Adrenal gland (tissue), 12 donors: Measurements from ENCODE around the gene PDE2A. TPM values are rescaled to one million over a fixed set of nuclear protein-coding genes. Genes with fewer than 3 reads are reported as not detected.

Source experiments
- DNase-seq, 7 donors: peaks; one replicate each; pipeline ENCODE4 v3.0.0-alpha.2; 2019 to 2020
- H3K27ac ChIP-seq, 5 donors: fragments of 200-600 bp; sonication (generic) in 4 of 5; 1 replicate in 3 of 5; 2 replicates in 2 of 5; pipeline versions ENCODE4 v1.5.1 to v1.8.0; 2016 to 2020; ENCODE audit warnings: mild to moderate bottlenecking in 1 of 5
- H3K27me3 ChIP-seq: fragments of 200-600 bp; 2 replicates; pipeline ENCODE4 v1.8.0; 2021
- H3K36me3 ChIP-seq, 2 donors: fragments of 200-600 bp; replicated peaks in 1 of 2; 1 replicate in 1 of 2; 2 replicates in 1 of 2; pipeline versions ENCODE4 v1.5.1 to v1.8.0; 2018 to 2022
- H3K4me1 ChIP-seq, 2 donors: fragments of 200-600 bp; replicated peaks in 1 of 2; 1 replicate in 1 of 2; 2 replicates in 1 of 2; pipeline versions ENCODE4 v1.5.1 to v1.8.0; 2018 to 2021
- H3K4me3 ChIP-seq, 4 donors: fragments of 200-600 bp; sonication (generic) in 3 of 4; one replicate each; pipeline ENCODE4 v1.5.1; 2016 to 2018
- H3K9me3 ChIP-seq, 3 donors: fragments of 200-600 bp; sonication (generic) in 1 of 3; replicated peaks in 1 of 3; 1 replicate in 2 of 3; 2 replicates in 1 of 3; pipeline versions ENCODE4 v1.5.1 to v1.8.0; 2016 to 2021
- CTCF ChIP-seq, 6 experiments: fragments of 450-650 bp in 4 of 6; fragments of 200-600 bp in 2 of 6; sonication (generic) in 1 of 6; IDR thresholded peaks; 1 replicate in 5 of 6; 2 replicates in 1 of 6; pipeline versions ENCODE4 v1.5.1 to v1.8.0; 2016 to 2021; ENCODE audit warnings: antibody characterized with exemption in 6 of 6, mild to moderate bottlenecking in 2 of 6, moderate library complexity in 1 of 6
- POLR2A ChIP-seq, 2 donors: fragments of 450-650 bp; IDR thresholded peaks; one replicate each; pipeline ENCODE4 v1.6.1; 2017; ENCODE audit warnings: antibody characterized with exemption in 2 of 2, mild to moderate bottlenecking in 2 of 2, moderate library complexity in 1 of 2
- WGBS, 4 donors: extraction: QIAGEN DNeasy Blood & Tissue Kit in 2 of 4; methylation state at CpG; one replicate each; pipeline versions ENCODE4 v1.1.5 to v1.1.7; 2013 to 2017; 5-methylcytosine and 5-hydroxymethylcytosine counted together
- intact Hi-C, 2 donors: fragments of 100-400 bp; cut with DNase I; formaldehyde crosslinking; loops; one replicate each; pipeline versions ENCODE4 v1.14.1 to v1.15.0; 2022 to 2023
- polyA plus RNA-seq, 3 donors: library from polyadenylated mRNA; stranded (reverse); fragments of 200-250 nt in 2 of 3; fragments of 350-450 nt in 1 of 3; fragmentation: Illumina TruSeq in 1 of 3; extraction: RNeasy Lipid Tissue Mini Kit (QIAGEN cat#74804) in 1 of 3; gene quantifications; one replicate each; pipeline ENCODE4 v1.2.3, GENCODE V29; 2013 to 2014
- total RNA-seq, 9 donors: library from RNA; depleted of rRNA in 4 of 9; stranded (reverse); fragments of >200 nt in 4 of 9; fragments of 120-200 nt in 1 of 9; fragmentation: NEBNext Ultra II Directional in 1 of 9; extraction: Animal tissue kit (Norgen Biotek cat#: 25700) in 1 of 9; gene quantifications; one replicate each; pipeline versions ENCODE4 v1.1.0 to v1.2.4, GENCODE V29; 2013 to 2023
- donor health status: healthy with polysubstance abuse.
- donor health status: Bipolar disorder and iron deficiency.
- donor health status: DM: yes; HTN: yes; CAD: no.
- donor health status: DM: no; HTN: no; CAD: no.
- donor health status: DM: no; HTN: no; CAD: no.
- donor health status: DM: yes; HTN: yes; CAD: no.

The PDE2A gene
- total and polyA plus RNA-seq, 12 donors = 11.5 to 226 (median 67.6) TPM

DNA sequence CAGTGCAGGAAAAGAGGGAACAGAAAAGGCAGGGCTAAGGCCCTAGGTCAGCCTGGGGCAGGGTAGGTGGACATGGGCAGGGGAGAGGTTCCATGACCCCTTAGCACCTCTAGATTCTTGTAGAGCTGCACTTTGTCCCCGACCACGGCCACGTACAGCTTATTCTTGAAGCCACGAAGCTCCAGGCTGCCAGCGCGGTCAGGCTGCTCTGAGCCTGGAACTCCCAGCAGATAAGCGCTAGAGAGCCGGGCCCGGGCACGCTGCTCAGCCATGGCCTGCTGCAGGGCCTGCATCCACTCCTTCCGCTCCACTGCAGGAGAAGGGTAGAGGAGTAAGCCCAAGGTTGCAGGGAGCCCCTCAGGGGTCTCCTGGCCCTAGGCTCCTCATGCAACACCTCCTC, 36.1 kb upstream of the PDE2A start:
- TF ChIP-seq POLR2A (IDR thresholded peaks at IDR 0.05) (no peak), CTCF (IDR thresholded peaks at IDR 0.05) (no peak)
- no peaks in the 10 kb centered on the region for H3K9me3 ChIP-seq
- H3K4me3 ChIP-seq = no peak overlapping the region
- peaks cover 0 to 67% of the 10 kb centered on the region in 2 donors for H3K36me3 ChIP-seq
- no peaks in the 10 kb centered on the region for H3K27me3 ChIP-seq
- WGBS, 4 donors = 88 to 94% (median 91%) methylated on average over 3 to 11 of the region's 11 CpGs; no CpG with 5 or more reads in 1 of the 4 donors
- H3K27ac ChIP-seq = no peak overlapping the region
- DNase-seq = no peak
- intact Hi-C loops = loop anchor here in 1 of 2 donors (10.0 kb wide), 1 partner anchor 465 kb away; no protein-coding TSS in a partner anchor
- H3K4me1 ChIP-seq = peaks cover 0 to 22% of the 10 kb centered on the region in 2 donors

DNA sequence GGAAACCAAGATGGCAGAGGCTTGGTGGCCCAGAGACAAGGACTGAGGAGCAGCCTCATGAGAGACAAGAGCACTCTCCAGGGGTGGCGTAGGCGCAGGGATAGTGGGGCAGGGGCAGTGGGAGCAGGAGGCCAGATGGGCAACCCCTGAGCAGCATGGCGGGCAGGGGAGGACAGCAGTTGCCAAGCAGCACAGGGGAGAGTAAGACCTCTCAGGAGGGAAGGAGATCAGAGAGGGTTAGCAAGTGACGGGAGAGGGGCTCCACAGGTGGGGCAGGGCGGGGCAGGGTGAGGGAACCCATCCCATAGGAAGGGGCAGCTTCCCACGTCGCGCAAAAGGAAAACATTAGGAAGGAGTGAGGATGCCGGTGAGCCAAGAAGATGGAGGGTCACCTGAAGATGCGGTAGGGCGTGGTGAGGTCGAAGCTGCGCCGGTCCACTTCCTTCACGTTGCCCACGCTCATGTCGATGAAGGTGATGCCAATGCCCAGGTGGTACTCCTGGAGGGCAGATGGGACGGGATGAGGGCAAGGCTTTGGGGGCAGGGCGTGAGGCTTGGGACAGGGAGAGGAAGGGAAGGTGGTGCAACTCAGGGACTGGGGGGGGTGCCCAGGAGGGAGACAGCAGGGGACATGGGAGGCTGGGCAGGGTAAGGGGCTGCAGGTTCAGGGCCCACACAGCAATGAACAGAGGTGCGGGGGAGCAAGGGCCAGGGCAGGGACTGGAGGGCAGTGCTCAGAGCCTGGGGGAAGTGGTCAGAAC, 35.4 kb upstream of the PDE2A start:
- H3K4me1 ChIP-seq = peaks cover 0 to 20% of the 10 kb centered on the region in 2 donors
- no peak overlapping the region for H3K27ac ChIP-seq
- no peak for DNase-seq
- no peak overlapping the region for H3K4me3 ChIP-seq
- 94 to 95% (median 94%) methylated on average over 20 of the region's 20 CpGs for WGBS, 4 donors
- H3K36me3 ChIP-seq = peaks cover 0 to 73% of the 10 kb centered on the region in 2 donors
- no peaks in the 10 kb centered on the region for H3K27me3 ChIP-seq
- intact Hi-C loops = loop anchor here in 1 of 2 donors (10.0 kb wide), 1 partner anchor 465 kb away; no protein-coding TSS in a partner anchor
- H3K9me3 ChIP-seq = no peaks in the 10 kb centered on the region
- no peak for TF ChIP-seq POLR2A (IDR thresholded peaks at IDR 0.05)
- no peak for TF ChIP-seq CTCF (IDR thresholded peaks at IDR 0.05)

DNA sequence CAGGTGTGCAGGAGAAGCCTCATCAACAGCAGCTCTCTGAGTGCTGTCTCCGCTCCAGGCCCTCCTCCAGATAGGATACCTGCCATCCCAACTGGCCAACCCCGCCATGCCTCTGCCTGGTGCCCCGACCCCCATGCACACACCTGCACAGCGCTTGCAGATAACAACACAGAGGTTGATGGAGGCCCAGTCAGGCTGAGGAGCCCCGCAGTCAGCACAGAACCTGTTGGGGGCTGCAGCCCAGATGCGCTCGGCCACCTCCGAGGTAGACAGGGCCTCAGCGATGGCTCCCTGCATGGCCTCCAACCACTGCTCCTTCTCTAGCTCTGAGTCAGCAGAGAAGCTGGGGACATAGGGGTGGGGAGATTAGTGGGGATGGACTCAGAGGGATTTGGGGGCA, 32.8 kb upstream of the PDE2A start:
- intact Hi-C loops = no loop called here
- Histone ChIP-seq H3K4me3 (no peak overlapping the region), H3K9me3 (no peaks in the 10 kb centered on the region), H3K36me3 (peaks cover 0 to 94% of the 10 kb centered on the region in 2 donors), H3K27me3 (no peaks in the 10 kb centered on the region), H3K27ac (no peak overlapping the region), H3K4me1 (peaks cover 0 to 21% of the 10 kb centered on the region in 2 donors)
- WGBS, 4 donors = 88 to 98% (median 96%) methylated on average over 6 to 9 of the region's 9 CpGs
- TF ChIP-seq CTCF (IDR thresholded peaks at IDR 0.05) (no peak), POLR2A (IDR thresholded peaks at IDR 0.05) (no peak)
- no peak for DNase-seq

DNA sequence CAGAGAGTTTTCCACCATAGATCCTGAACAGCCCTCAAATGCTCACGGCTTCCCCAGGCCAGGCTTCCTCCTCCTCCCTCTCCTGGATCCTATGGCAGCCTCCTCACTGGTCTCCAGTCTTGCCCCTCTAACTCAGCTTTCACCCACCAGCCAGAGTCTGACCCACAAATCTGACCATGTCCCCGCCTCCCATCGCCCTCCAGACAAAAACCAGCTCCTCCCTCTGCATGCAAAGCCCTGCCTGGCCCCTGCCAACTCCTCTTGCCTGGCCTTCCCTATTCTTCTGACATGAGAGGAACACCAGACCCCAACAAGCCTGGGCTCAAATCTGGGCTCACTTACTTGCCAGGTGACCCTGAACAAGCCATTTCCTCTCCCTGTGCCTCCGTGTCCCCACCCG, 32.4 kb upstream of the PDE2A start:
- Histone ChIP-seq H3K9me3 (no peaks in the 10 kb centered on the region), H3K4me1 (peaks cover 0 to 18% of the 10 kb centered on the region in 2 donors), H3K27ac (peak overlapping the region in 1 of 5 donors; percentile 24), H3K4me3 (no peak overlapping the region), H3K36me3 (peaks cover 0 to 94% of the 10 kb centered on the region in 2 donors), H3K27me3 (no peaks in the 10 kb centered on the region)
- no peak for DNase-seq
- TF ChIP-seq CTCF (IDR thresholded peaks at IDR 0.05) (no peak), POLR2A (IDR thresholded peaks at IDR 0.05) (no peak)
- intact Hi-C loops = no loop called here
- 83 to 89% (median 87%) methylated on average over 4 to 5 of the region's 5 CpGs for WGBS, 4 donors
